GM20000 (cell line): Measurements from ENCODE around the gene NHLH1.

Source experiments
- DNase-seq: peaks from one replicate; pipeline ENCODE4 v3.0.0; 2012; ENCODE audit warnings: low spot score
- CTCF ChIP-seq: IDR thresholded peaks from 2 replicates; pipeline ENCODE4 v1.5.1; 2012; ENCODE audit warnings: mild to moderate bottlenecking, control low read depth; ENCODE audit errors: extremely low read depth, missing control alignments

NHLH1 gene

GRCh38 chr1:160338580-160338979 is 28.3 kb upstream of the NHLH1 start:
- no peak for DNase-seq
- TF ChIP-seq CTCF: no peak

GRCh38 chr1:160340146-160340545 is 26.7 kb upstream of the NHLH1 start:
- TF ChIP-seq CTCF: no peak
- no peak for DNase-seq

GRCh38 chr1:160340866-160341265 is 26.0 kb upstream of the NHLH1 start:
- no peak for DNase-seq
- TF ChIP-seq CTCF: no peak

DNA sequence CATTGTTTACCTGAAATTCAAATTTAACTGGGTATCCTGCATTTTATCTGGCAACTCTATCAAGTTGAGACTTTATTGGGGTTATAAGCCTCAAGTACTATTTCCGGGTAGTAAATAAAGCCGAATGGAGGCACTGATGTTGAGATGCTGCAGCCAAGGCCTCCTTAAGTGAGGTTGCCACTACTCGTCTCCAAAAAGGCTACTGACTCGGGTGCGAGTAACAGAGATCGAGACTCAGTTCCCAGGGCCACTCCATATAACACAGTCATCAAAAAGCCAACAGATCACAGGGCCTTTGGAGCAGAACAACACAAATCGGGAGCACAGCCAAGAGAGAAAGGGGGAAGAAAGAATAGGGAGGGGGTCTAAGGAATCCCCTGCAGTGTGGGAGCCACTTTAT is 24.3 kb upstream of the NHLH1 start:
- TF ChIP-seq CTCF: no peak
- no peak for DNase-seq

GRCh38 chr1:160342953-160343869 is 23.7 kb upstream of the NHLH1 start, which contains the start of the genes COPA and NCSTN:
Gene COPA (minus strand): TSS chr1:160343250. CDS start chr1:160343170, 80 bp downstream.
Gene NCSTN (plus strand): TSS chr1:160343383. CDS start chr1:160343397, 14 bp downstream.
- no peak for TF ChIP-seq CTCF
- peak; percentile 90 for DNase-seq

DNA sequence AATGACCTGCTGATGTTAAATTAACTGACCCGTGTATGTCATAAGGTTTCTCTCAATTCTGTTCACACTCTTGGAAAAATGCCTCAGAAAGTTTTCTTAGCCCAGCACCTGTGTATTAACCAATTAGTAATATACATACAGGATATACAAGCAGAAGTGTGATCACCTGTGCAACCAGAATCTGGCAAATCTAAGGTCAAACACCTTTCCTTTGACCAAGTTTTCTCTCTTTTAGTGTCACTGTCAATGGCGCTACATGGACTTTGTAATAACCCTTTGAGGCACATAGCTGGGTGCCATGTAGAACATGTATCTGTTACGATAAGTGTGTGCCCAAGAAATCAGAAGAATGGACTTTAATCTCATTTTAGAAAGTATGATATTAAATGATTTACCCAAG is 22.6 kb upstream of the NHLH1 start:
- TF ChIP-seq CTCF: no peak
- no peak for DNase-seq

DNA sequence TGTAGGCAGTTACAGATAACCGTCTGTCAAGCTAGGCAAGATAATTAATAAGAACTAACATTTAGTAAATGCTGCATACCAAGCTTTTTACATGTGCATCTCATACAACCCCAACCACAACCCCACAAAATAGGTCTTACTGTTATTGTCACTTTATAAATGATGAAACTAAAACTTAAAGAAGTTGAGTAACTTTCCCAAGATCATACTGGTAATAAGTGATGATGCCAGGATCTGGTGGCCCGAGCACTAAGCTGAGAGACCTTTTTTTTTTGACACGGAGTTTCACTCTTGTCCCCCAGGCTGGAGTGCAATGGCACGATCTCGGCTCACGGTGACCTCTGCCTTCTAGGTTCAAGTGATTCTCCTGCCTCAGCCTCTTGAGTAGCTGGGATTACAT is 21.9 kb upstream of the NHLH1 start:
- no peak for TF ChIP-seq CTCF
- DNase-seq: no peak
